Measurements from ENCODE around the gene PCNX2. TPM values are rescaled to one million over a fixed set of nuclear protein-coding genes. Genes with fewer than 3 reads are reported as not detected.

The PCNX2 gene
- total and polyA plus RNA-seq, 2 experiments from 2014 or later = 3.9 to 11.0 TPM

DNA sequence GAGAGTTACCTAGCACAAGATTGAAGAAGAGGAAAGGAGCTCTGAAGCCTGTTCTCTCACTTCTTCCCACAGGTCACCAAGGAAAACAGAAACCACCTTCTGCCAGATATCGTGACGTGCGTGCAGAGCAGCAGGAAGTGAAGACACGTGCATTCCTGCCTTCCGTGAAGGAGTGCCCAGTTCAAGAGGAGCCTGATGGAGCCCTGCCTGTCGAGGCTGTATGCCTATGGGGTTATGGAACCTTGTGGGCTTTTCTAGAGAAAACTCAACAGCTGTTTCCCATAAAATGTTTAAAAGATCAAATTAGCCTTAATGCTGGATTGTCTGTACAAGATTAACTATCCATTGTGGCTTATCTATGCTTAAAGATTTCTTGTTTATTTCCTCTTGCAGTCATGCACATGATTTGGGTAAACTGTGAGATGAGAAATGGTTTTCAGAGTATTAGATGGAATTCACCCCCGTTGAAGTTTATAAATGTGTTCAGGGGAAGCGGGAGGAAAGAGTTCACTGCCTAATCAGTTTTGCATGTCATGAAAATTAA is 317.4 kb downstream of the PCNX2 start:
- WGBS (ENCODE audit: low lambda C conversion rate, missing lambda C conversion rate) = 46% methylated on average over 8 of the region's 8 CpGs
- Histone ChIP-seq H3K9me3 (ENCODE audit: low read depth) (peaks cover 12% of the 10 kb centered on the region), H2AFZ (no peak overlapping the region), H3K36me3 (replicated peaks; ENCODE audit: insufficient read depth, low read depth) (no peaks in the 10 kb centered on the region), H3K27me3 (no peaks in the 10 kb centered on the region), H3K4me3 (no peak overlapping the region), H4K20me1 (ENCODE audit: insufficient read depth, poor library complexity, severe bottlenecking) (no peaks in the 10 kb centered on the region), H3K4me2 (no peak overlapping the region), H3K27ac (no peak overlapping the region), H3K9me2 (replicated peaks; ENCODE audit: insufficient read depth) (no peaks in the 10 kb centered on the region), H3K4me1 (ENCODE audit: insufficient read depth) (peaks cover 15% of the 10 kb centered on the region), H3K79me2 (no peaks in the 10 kb centered on the region)
- TF ChIP-seq, protein P1, sequence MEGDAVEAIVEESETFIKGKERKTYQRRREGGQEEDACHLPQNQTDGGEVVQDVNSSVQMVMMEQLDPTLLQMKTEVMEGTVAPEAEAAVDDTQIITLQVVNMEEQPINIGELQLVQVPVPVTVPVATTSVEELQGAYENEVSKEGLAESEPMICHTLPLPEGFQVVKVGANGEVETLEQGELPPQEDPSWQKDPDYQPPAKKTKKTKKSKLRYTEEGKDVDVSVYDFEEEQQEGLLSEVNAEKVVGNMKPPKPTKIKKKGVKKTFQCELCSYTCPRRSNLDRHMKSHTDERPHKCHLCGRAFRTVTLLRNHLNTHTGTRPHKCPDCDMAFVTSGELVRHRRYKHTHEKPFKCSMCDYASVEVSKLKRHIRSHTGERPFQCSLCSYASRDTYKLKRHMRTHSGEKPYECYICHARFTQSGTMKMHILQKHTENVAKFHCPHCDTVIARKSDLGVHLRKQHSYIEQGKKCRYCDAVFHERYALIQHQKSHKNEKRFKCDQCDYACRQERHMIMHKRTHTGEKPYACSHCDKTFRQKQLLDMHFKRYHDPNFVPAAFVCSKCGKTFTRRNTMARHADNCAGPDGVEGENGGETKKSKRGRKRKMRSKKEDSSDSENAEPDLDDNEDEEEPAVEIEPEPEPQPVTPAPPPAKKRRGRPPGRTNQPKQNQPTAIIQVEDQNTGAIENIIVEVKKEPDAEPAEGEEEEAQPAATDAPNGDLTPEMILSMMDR (IDR thresholded peaks at IDR 0.05; ENCODE audit: poor library complexity) = no peak
- no peak for DNase-seq (ENCODE audit: low spot score)

DNA sequence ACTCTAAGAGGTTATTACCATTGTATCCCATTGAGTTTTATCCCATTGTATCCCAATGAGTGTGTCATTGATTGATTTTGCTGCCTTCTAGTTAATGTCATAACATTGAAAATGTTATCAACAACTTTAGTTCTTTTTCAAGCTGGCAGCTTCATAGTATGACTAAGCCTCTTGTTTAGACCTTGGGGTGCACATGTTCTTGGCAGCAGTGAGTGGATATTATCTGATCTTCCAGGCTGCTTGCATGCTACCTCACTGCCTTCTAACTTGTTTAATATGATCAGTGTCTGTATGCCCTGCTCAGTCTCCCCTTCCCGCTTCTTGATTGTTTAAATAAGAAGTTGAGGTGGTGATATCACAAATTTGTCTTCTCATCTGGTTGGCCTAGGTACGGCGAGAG is 320.6 kb downstream of the PCNX2 start:
- no peaks in the 10 kb centered on the region for H3K27me3 ChIP-seq
- 88% methylated on average over 3 of the region's 3 CpGs for WGBS (ENCODE audit: low lambda C conversion rate, missing lambda C conversion rate)
- TF ChIP-seq EZH2 (IDR thresholded peaks at IDR 0.05; ENCODE audit: borderline replicate concordance) = no peak
- TF ChIP-seq, protein P1 (IDR thresholded peaks at IDR 0.05; ENCODE audit: poor library complexity) = no peak
- peaks cover 12% of the 10 kb centered on the region for H3K9me3 ChIP-seq (ENCODE audit: low read depth)
- no peak for DNase-seq (ENCODE audit: low spot score)
- no peak overlapping the region for H3K27ac ChIP-seq
- H3K4me1 ChIP-seq (ENCODE audit: insufficient read depth) = peaks cover 10% of the 10 kb centered on the region
- no peak overlapping the region for H2AFZ ChIP-seq
- H3K79me2 ChIP-seq = no peaks in the 10 kb centered on the region
- no peaks in the 10 kb centered on the region for H3K36me3 ChIP-seq (replicated peaks; ENCODE audit: insufficient read depth, low read depth)
- no peak overlapping the region for H3K4me3 ChIP-seq
- H4K20me1 ChIP-seq (ENCODE audit: insufficient read depth, poor library complexity, severe bottlenecking) = no peaks in the 10 kb centered on the region
- no peak overlapping the region for H3K4me2 ChIP-seq
- H3K9me2 ChIP-seq (replicated peaks; ENCODE audit: insufficient read depth) = no peaks in the 10 kb centered on the region

DNA sequence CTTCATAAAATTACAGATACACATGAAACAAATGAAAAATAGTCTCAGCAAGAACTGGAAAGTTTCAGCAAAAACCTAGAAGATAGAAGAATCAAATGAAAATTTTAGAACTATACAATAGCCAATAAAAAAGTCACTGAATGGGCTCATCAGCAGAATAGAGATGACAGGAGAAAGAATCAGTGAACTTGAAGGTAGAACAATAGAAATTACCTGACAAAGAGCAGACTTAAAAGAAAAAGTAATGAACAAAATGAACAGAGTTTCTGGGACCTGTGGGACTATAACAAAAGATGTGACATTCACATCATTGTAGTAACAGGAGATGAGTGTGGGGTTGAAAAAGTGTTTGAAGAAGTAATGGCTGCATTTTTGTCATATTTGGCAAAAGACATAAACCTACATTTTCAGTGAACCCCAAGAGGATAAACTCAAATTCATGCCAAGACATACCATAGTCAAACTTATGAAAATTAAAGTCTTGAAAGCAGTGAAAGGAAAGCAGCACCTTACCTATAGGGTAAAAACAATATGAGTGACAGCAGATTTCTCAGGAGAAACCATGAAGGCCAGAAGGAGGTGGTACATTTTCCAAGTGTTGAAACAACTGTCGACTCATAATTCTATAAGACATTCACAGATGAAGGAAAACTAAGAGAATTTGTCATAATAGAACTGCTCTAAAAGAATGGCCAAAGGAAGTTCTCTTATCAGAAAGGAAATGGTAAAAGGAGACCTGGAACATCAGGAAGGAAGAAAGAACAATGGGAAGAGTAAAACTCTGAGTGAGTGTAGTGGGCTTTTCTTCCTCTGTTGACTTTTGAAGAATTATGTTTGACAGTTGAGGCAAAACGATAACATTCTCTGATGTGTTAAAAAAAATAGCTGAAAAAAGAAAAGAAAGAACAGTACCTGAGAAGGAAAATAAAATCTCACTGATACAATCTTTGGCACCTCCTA is 321.6 kb downstream of the PCNX2 start:
- WGBS (ENCODE audit: low lambda C conversion rate, missing lambda C conversion rate) = 94% methylated on average over 2 of the region's 2 CpGs
- TF ChIP-seq EZH2 (IDR thresholded peaks at IDR 0.05; ENCODE audit: borderline replicate concordance) (no peak), EZH2phosphoT487 (IDR thresholded peaks at IDR 0.05; ENCODE audit: low read depth, severe bottlenecking, unreplicated experiment) (no peak)
- TF ChIP-seq, protein P1 (IDR thresholded peaks at IDR 0.05; ENCODE audit: poor library complexity) = no peak
- H3K36me3 ChIP-seq (replicated peaks; ENCODE audit: insufficient read depth, low read depth) = no peaks in the 10 kb centered on the region

More for the DNA sequence above, 321.6 kb downstream of the PCNX2 start:
- Histone ChIP-seq H3K4me2 (no peak overlapping the region), H3K4me1 (ENCODE audit: insufficient read depth) (peaks cover 10% of the 10 kb centered on the region), H3K79me2 (no peaks in the 10 kb centered on the region), H3K27me3 (no peaks in the 10 kb centered on the region), H3K9me3 (ENCODE audit: low read depth) (peaks cover 12% of the 10 kb centered on the region), H4K20me1 (ENCODE audit: insufficient read depth, poor library complexity, severe bottlenecking) (no peaks in the 10 kb centered on the region), H3K9me2 (replicated peaks; ENCODE audit: insufficient read depth) (no peaks in the 10 kb centered on the region), H3K4me3 (no peak overlapping the region), H2AFZ (no peak overlapping the region), H3K27ac (no peak overlapping the region)
- DNase-seq (ENCODE audit: low spot score) = no peak

All from hepatocyte (in vitro differentiated cells).